ENCODE results near the gene CHCHD6.

DNA sequence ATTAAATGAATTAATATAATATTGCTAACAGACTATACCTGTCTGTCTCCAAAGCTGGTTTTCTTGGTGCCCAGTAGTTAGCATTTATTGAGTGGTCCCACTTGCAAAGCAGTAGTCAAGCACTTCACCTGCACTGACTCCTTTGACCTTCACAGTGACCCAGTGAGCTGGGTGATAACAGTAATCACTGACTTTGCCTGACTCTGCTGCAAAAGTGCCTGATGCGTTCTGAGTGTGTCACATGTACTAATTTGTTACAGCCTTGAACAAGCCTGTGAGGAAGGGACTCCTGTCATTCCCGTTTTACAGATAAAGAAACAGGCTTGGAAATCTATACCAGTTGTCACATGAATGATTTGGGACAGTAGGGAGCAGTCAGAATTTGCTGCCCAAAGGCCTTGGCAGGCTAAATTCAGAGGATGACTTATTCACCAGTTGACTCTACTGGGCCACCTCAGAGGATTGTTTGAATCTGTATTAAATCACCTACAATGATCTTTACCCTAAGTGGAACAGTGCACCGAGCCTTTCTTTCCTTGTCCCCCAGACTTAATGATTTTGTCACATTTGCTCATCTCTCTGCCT, 162.2 kb downstream of the CHCHD6 start:
- TF ChIP-seq TAF1 (IDR thresholded peaks at IDR 0.05; ENCODE audit: borderline replicate concordance, insufficient read depth, low read length) (no peak), POLR2AphosphoS5 (IDR thresholded peaks at IDR 0.05; ENCODE audit: low read depth, low read length) (no peak), SIN3A (IDR thresholded peaks at IDR 0.05; ENCODE audit: borderline replicate concordance, insufficient read depth, low read length) (no peak), FOXP2 (optimal IDR thresholded peaks at IDR 0.05; ENCODE audit: borderline replicate concordance, extremely low read depth, extremely low read length, insufficient read depth) (no peak)
- TF ChIP-seq, protein P1, sequence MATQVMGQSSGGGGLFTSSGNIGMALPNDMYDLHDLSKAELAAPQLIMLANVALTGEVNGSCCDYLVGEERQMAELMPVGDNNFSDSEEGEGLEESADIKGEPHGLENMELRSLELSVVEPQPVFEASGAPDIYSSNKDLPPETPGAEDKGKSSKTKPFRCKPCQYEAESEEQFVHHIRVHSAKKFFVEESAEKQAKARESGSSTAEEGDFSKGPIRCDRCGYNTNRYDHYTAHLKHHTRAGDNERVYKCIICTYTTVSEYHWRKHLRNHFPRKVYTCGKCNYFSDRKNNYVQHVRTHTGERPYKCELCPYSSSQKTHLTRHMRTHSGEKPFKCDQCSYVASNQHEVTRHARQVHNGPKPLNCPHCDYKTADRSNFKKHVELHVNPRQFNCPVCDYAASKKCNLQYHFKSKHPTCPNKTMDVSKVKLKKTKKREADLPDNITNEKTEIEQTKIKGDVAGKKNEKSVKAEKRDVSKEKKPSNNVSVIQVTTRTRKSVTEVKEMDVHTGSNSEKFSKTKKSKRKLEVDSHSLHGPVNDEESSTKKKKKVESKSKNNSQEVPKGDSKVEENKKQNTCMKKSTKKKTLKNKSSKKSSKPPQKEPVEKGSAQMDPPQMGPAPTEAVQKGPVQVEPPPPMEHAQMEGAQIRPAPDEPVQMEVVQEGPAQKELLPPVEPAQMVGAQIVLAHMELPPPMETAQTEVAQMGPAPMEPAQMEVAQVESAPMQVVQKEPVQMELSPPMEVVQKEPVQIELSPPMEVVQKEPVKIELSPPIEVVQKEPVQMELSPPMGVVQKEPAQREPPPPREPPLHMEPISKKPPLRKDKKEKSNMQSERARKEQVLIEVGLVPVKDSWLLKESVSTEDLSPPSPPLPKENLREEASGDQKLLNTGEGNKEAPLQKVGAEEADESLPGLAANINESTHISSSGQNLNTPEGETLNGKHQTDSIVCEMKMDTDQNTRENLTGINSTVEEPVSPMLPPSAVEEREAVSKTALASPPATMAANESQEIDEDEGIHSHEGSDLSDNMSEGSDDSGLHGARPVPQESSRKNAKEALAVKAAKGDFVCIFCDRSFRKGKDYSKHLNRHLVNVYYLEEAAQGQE (IDR thresholded peaks at IDR 0.05; ENCODE audit: insufficient read depth in 1 of 2, low read depth in 2 of 2, low read length in 2 of 2): no peak
